H9 (cell line): Measurements from ENCODE around the gene LMO4. TPM values are rescaled to one million over a fixed set of nuclear protein-coding genes. Genes with fewer than 3 reads are reported as not detected.

ENCODE experiments used
- DNase-seq: peaks from one replicate; pipeline ENCODE4 v3.0.0-alpha.2; 2017
- H2AFZ ChIP-seq: one replicate; pipeline ENCODE4 v1.6.1; 2013; ENCODE audit warnings: mild to moderate bottlenecking, low read length, control low read depth, moderate library complexity
- H2AK5ac ChIP-seq: 2 replicates; pipeline ENCODE4 v1.6.1; 2013; ENCODE audit warnings: low read length, control low read depth, mixed read lengths; ENCODE audit not compliant: insufficient read length
- H2BK120ac ChIP-seq: one replicate; pipeline ENCODE4 v1.6.1; 2013; ENCODE audit warnings: low read depth, mild to moderate bottlenecking, low read length, control low read depth, inconsistent platforms; ENCODE audit not compliant: poor library complexity, severe bottlenecking
- H2BK12ac ChIP-seq: 2 replicates; pipeline ENCODE4 v1.6.1; 2013; ENCODE audit warnings: low read length, control low read depth, mixed read lengths, low read depth; ENCODE audit not compliant: insufficient read length
- H2BK15ac ChIP-seq: 2 replicates; pipeline ENCODE4 v1.6.1; 2013; ENCODE audit warnings: low read depth, low read length, control low read depth
- H2BK20ac ChIP-seq: one replicate; pipeline ENCODE4 v1.6.1; 2013; ENCODE audit warnings: low read depth, mild to moderate bottlenecking, low read length, control low read depth, inconsistent platforms; ENCODE audit not compliant: poor library complexity, severe bottlenecking
- H2BK5ac ChIP-seq: 2 replicates; pipeline ENCODE4 v1.6.1; 2013; ENCODE audit warnings: low read length, control low read depth, mixed read lengths; ENCODE audit not compliant: insufficient read length
- H3K14ac ChIP-seq: 2 replicates; pipeline ENCODE4 v1.6.1; 2013; ENCODE audit warnings: low read length, control low read depth; ENCODE audit not compliant: insufficient read depth
- H3K18ac ChIP-seq: 2 replicates; pipeline ENCODE4 v1.6.1; 2013; ENCODE audit warnings: low read depth, mild to moderate bottlenecking, mixed read lengths, low read length, control low read depth; ENCODE audit not compliant: insufficient read length
- H3K23ac ChIP-seq: 2 replicates; pipeline ENCODE4 v1.6.1; 2013; ENCODE audit warnings: low read length, control low read depth, mixed read lengths, low read depth; ENCODE audit not compliant: insufficient read length
- H3K23me2 ChIP-seq: 2 replicates; pipeline ENCODE4 v1.6.1; 2013; ENCODE audit warnings: low read depth, mild to moderate bottlenecking, mixed read lengths, low read length, control low read depth; ENCODE audit not compliant: insufficient read length, poor library complexity, severe bottlenecking
- H3K27ac ChIP-seq: 2 replicates; pipeline ENCODE4 v1.5.1; 2013; ENCODE audit warnings: low read length, control low read depth, mixed read lengths, low read depth; ENCODE audit not compliant: insufficient read length
- H3K27me3 ChIP-seq: 2 replicates; pipeline ENCODE4 v1.6.1; 2013; ENCODE audit warnings: low read length, control low read depth, inconsistent platforms; ENCODE audit not compliant: insufficient read depth
- H3K4ac ChIP-seq: 2 replicates; pipeline ENCODE4 v1.6.1; 2013; ENCODE audit warnings: low read depth, mild to moderate bottlenecking, control low read depth, inconsistent platforms, low read length, moderate library complexity
- H3K4me1 ChIP-seq: 2 replicates; pipeline ENCODE4 v1.6.1; 2013; ENCODE audit warnings: low read length, control low read depth, inconsistent platforms; ENCODE audit not compliant: insufficient read depth
- H3K4me2 ChIP-seq: 2 replicates; pipeline ENCODE4 v1.6.1; 2013; ENCODE audit warnings: low read length, control low read depth, mixed read lengths; ENCODE audit not compliant: insufficient read length, insufficient read depth
- H3K56ac ChIP-seq: 2 replicates; pipeline ENCODE4 v1.6.1; 2013; ENCODE audit warnings: low read depth, mild to moderate bottlenecking, mixed read lengths, low read length, control low read depth; ENCODE audit not compliant: insufficient read length
- H3K79me1 ChIP-seq: 2 replicates; pipeline ENCODE4 v1.6.1; 2013; ENCODE audit warnings: low read depth, mild to moderate bottlenecking, moderate library complexity, low read length, control low read depth, inconsistent platforms; ENCODE audit not compliant: insufficient read depth, poor library complexity, severe bottlenecking
- H3K79me2 ChIP-seq: 2 replicates; pipeline ENCODE4 v1.6.1; 2013; ENCODE audit warnings: low read length, control low read depth, inconsistent platforms; ENCODE audit not compliant: insufficient read depth
- H3K9ac ChIP-seq: 2 replicates; pipeline ENCODE4 v1.6.1; 2013; ENCODE audit warnings: low read length, control low read depth, mixed read lengths; ENCODE audit not compliant: insufficient read length; ENCODE audit errors: extremely low read depth
- H3K9me3 ChIP-seq: one replicate; pipeline ENCODE4 v1.6.1; 2013; ENCODE audit warnings: low read depth, low read length, inconsistent platforms; ENCODE audit not compliant: control insufficient read depth
- H3T11ph ChIP-seq: one replicate; pipeline ENCODE4 v1.6.1; 2013; ENCODE audit warnings: mild to moderate bottlenecking, low read length, control low read depth, inconsistent platforms
- H4K20me1 ChIP-seq: one replicate; pipeline ENCODE4 v1.6.1; 2013; ENCODE audit not compliant: control insufficient read depth, insufficient read length, insufficient read depth
- H4K5ac ChIP-seq: 2 replicates; pipeline ENCODE4 v1.6.1; 2013; ENCODE audit warnings: low read depth, mild to moderate bottlenecking, mixed read lengths, low read length, control low read depth; ENCODE audit not compliant: insufficient read length
- H4K8ac ChIP-seq: replicated peaks from 2 replicates; pipeline ENCODE4 v1.6.1; 2013; ENCODE audit warnings: low read length, control low read depth, mixed read lengths, low read depth; ENCODE audit not compliant: insufficient read length
- H4K91ac ChIP-seq: 2 replicates; pipeline ENCODE4 v1.6.1; 2013; ENCODE audit warnings: low read depth, mild to moderate bottlenecking, moderate library complexity, mixed read lengths, low read length, control low read depth; ENCODE audit not compliant: insufficient read length
- H3K27ac Mint-ChIP-seq, 3 experiments: 2 replicates in 2 of 3; 3 replicates in 1 of 3; pipeline ENCODE4 v1.8.0; 2020 to 2021; ENCODE audit warnings: mixed read lengths in 3 of 3, mild to moderate bottlenecking in 1 of 3, moderate library complexity in 1 of 3
- H3K27me3 Mint-ChIP-seq: 2 replicates; pipeline ENCODE4 v1.8.0; 2021; ENCODE audit warnings: low read depth, mild to moderate bottlenecking, moderate library complexity, mixed read lengths
- H3K36me3 Mint-ChIP-seq, 3 experiments: 2 replicates in 2 of 3; 3 replicates in 1 of 3; pipeline ENCODE4 v1.8.0; 2020 to 2021; ENCODE audit warnings: low read depth in 3 of 3, mixed read lengths in 3 of 3; ENCODE audit not compliant: insufficient read depth in 1 of 3
- H3K4me1 Mint-ChIP-seq, 2 experiments: 2 replicates each; pipeline ENCODE4 v1.8.0; 2020; ENCODE audit warnings: mixed read lengths in 2 of 2
- H3K4me3 Mint-ChIP-seq, 2 experiments: 2 replicates in 1 of 2; 3 replicates in 1 of 2; pipeline ENCODE4 v1.8.0; 2020 to 2021; ENCODE audit warnings: mild to moderate bottlenecking in 2 of 2, mixed read lengths in 2 of 2, moderate library complexity in 1 of 2
- H3K9me3 Mint-ChIP-seq, 2 experiments: 2 replicates in 1 of 2; 3 replicates in 1 of 2; pipeline ENCODE4 v1.8.0; 2020; ENCODE audit warnings: mild to moderate bottlenecking in 2 of 2, mixed read lengths in 2 of 2, moderate library complexity in 1 of 2
- WGBS: extraction: QIAGEN DNeasy Blood & Tissue Kit; methylation state at CpG from one replicate; pipeline ENCODE4 v1.1.7; 2013; ENCODE audit warnings: missing lambda C conversion rate, low lambda C conversion rate, mixed read lengths; ENCODE audit not compliant: insufficient read length; ENCODE audit errors: extremely low coverage; 5-methylcytosine and 5-hydroxymethylcytosine counted together
- total RNA-seq: library from RNA; stranded (reverse); gene quantifications from 2 replicates; pipeline ENCODE4 v1.2.1, GENCODE V29; 2021
- TF ChIP-seq, protein P1 (sequence below): fragments of 200-600 bp; sonication (generic); conservative IDR thresholded peaks from 3 replicates; pipeline ENCODE4 v1.8.0; 2021; ENCODE audit warnings: antibody characterized with exemption, mild to moderate bottlenecking

Gene LMO4
- total RNA-seq, 1 experiment from 2014 or later = 64.9 TPM

DNA sequence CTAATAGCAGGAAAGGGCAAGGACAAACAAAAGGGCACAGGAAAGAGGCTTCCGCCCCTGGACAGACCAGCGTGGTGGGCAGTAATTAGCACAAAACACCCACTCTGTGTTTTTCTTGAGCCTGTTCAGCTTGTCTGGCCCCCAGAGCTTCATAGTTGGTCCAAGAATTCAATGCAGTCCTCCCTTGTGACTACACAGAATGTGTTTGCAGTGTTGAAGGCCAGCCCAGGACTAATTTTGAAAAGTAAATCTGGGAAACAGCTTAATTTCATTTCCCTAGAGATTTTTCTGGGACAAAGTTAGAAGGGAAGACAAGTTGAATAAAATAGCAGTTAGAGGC is 49.2 kb upstream of the LMO4 start:
- H4K8ac ChIP-seq = no peak overlapping the region
- H3K9ac ChIP-seq = no peak overlapping the region
- H3T11ph ChIP-seq = no peak overlapping the region
- no peak overlapping the region for H2BK12ac ChIP-seq
- H3K9me3 ChIP-seq = no peaks in the 10 kb centered on the region
- no peaks in the 10 kb centered on the region for H3K23me2 ChIP-seq
- TF ChIP-seq, protein P1, sequence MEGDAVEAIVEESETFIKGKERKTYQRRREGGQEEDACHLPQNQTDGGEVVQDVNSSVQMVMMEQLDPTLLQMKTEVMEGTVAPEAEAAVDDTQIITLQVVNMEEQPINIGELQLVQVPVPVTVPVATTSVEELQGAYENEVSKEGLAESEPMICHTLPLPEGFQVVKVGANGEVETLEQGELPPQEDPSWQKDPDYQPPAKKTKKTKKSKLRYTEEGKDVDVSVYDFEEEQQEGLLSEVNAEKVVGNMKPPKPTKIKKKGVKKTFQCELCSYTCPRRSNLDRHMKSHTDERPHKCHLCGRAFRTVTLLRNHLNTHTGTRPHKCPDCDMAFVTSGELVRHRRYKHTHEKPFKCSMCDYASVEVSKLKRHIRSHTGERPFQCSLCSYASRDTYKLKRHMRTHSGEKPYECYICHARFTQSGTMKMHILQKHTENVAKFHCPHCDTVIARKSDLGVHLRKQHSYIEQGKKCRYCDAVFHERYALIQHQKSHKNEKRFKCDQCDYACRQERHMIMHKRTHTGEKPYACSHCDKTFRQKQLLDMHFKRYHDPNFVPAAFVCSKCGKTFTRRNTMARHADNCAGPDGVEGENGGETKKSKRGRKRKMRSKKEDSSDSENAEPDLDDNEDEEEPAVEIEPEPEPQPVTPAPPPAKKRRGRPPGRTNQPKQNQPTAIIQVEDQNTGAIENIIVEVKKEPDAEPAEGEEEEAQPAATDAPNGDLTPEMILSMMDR = no peak
- no peaks in the 10 kb centered on the region for H3K79me1 ChIP-seq
- H3K79me2 ChIP-seq = no peaks in the 10 kb centered on the region
- H2AK5ac ChIP-seq = no peak overlapping the region
- no peaks in the 10 kb centered on the region for H3K36me3 Mint-ChIP-seq
- H3K56ac ChIP-seq = no peak overlapping the region
- no peak overlapping the region for H4K5ac ChIP-seq
- no peaks in the 10 kb centered on the region for H3K9me3 Mint-ChIP-seq
- H2AFZ ChIP-seq = no peak overlapping the region
- no peak overlapping the region for H3K27ac Mint-ChIP-seq
- H3K4me2 ChIP-seq = no peak overlapping the region
- no peak overlapping the region for H2BK15ac ChIP-seq
- no peak overlapping the region for H3K4me3 Mint-ChIP-seq
- no peak for DNase-seq
- no peak overlapping the region for H2BK5ac ChIP-seq
- H3K14ac ChIP-seq = no peak overlapping the region
- no peak overlapping the region for H2BK120ac ChIP-seq
- H3K4me1 Mint-ChIP-seq = peaks cover 13 to 14% of the 10 kb centered on the region in 2 experiments
- no peaks in the 10 kb centered on the region for H3K4me1 ChIP-seq
- no peak overlapping the region for H2BK20ac ChIP-seq
- no peaks in the 10 kb centered on the region for H4K20me1 ChIP-seq
- no peak overlapping the region for H3K23ac ChIP-seq
- H4K91ac ChIP-seq = no peak overlapping the region
- no peaks in the 10 kb centered on the region for H3K27me3 Mint-ChIP-seq
- no CpG with 5 or more reads among the region's 2 CpGs for WGBS
- H3K18ac ChIP-seq = no peak overlapping the region
- no peak overlapping the region for H3K27ac ChIP-seq
- H3K27me3 ChIP-seq = no peaks in the 10 kb centered on the region
- H3K4ac ChIP-seq = no peak overlapping the region
